ENCODE measurements around the gene XCL2.

Gene XCL2

GRCh38 chr1:168498159-168498631 lies 45.6 kb downstream of the XCL2 start:
- TF ChIP-seq CTCF (IDR thresholded peaks at IDR 0.05) = no peak
- Histone ChIP-seq H3K36me3 (no peaks in the 10 kb centered on the region), H3K9me3 (no peaks in the 10 kb centered on the region), H3K27me3 (no peaks in the 10 kb centered on the region), H3K27ac (no peak overlapping the region), H3K4me3 (no peak overlapping the region), H3K4me1 (no peaks in the 10 kb centered on the region)
- DNase-seq = no peak
- intact Hi-C loops (cut with DNase I; ENCODE audit: low total_unique reads) = no loop called here

GRCh38 chr1:168497376-168497950 lies 46.3 kb downstream of the XCL2 start:
- Histone ChIP-seq H3K36me3 (no peaks in the 10 kb centered on the region), H3K9me3 (no peaks in the 10 kb centered on the region), H3K27ac (no peak overlapping the region), H3K4me1 (peaks cover 0 to 1% (median under 1%) of the 10 kb centered on the region in 4 donors), H3K27me3 (no peaks in the 10 kb centered on the region), H3K4me3 (no peak overlapping the region)
- TF ChIP-seq CTCF (IDR thresholded peaks at IDR 0.05) = no peak
- DNase-seq = no peak
- intact Hi-C loops (cut with DNase I; ENCODE audit: low total_unique reads) = no loop called here

- Histone ChIP-seq H3K4me1 (peaks cover 0 to 22% (median 3%) of the 10 kb centered on the region in 4 donors), H3K27me3 (no peaks in the 10 kb centered on the region), H3K9me3 (no peaks in the 10 kb centered on the region), H3K4me3 (no peak overlapping the region), H3K27ac (peak overlapping the region in 1 of 2 donors; percentile 17), H3K36me3 (no peaks in the 10 kb centered on the region)
- TF ChIP-seq CTCF (IDR thresholded peaks at IDR 0.05) = no peak
- intact Hi-C loops (cut with DNase I; ENCODE audit: low total_unique reads) = no loop called here
- DNase-seq = no peak
Observed at GRCh38 chr1:168491527-168492164, 52.2 kb downstream of the XCL2 start.
